GM12892 (cell line): ENCODE data around the gene LYRM1.
"Not testable (repeated sequence)": the region's sequence is repeated elsewhere in the genome, so short reads cannot be mapped to it uniquely, and the experiment has no call there.

Source experiments
- POLR2A ChIP-seq: IDR thresholded peaks from 2 replicates; pipeline ENCODE4 v1.6.1; 2011; ENCODE audit warnings: low read depth, low read length, control low read depth
- POLR2AphosphoS5 ChIP-seq: IDR thresholded peaks from 2 replicates; pipeline ENCODE4 v1.6.1; 2011; ENCODE audit warnings: low read depth, low read length, control low read depth
- TAF1 ChIP-seq: IDR thresholded peaks from 2 replicates; pipeline ENCODE4 v1.6.1; 2011; ENCODE audit warnings: low read depth, mild to moderate bottlenecking, control low read depth, low read length, borderline replicate concordance

DNA sequence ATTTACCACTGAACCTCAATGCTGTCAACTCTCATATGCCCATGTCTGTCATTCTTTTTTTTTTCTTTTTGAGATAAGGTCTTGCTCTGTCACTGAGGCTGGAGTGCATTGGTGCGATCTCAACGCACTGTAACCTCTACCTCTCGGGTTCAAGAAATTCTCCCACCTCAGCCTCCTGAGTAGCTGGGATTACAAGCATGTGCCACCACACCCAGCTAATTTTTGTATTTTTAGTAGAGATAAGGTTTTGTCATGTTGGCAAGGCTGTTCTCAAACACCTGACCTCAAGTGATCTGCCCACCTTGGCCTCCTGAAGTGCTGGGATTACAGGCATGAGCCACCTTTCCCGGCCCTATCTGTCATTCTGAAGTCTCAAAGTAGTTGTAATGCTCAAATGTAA is 72.6 kb downstream of the LYRM1 start:
- not testable (repeated sequence) for TF ChIP-seq POLR2A, POLR2AphosphoS5, TAF1
